Stimulated activated CD8-positive, alpha-beta memory T cell treated with anti-CD3 and anti-CD28 coated beads, Interleukin-4, amount 100 ng/mL, for 4 hours (primary cell): Measurements from ENCODE around the gene MYL11.

Experiments
- DNase-seq, 2 donors: peaks; one replicate each; pipeline ENCODE4 v3.0.0-alpha.2; 2020; ENCODE audit warnings: low read depth in 2 of 2, low spot score in 1 of 2

Gene MYL11

GRCh38 chr16:30370456-30371247 lies 4.0 kb upstream of the MYL11 start, which contains the start of gene TBC1D10B:
Gene TBC1D10B, minus strand, starts transcription at chr16:30370494. Its CDS starts 311 bp downstream, at chr16:30370183.
- peak; percentile 97 to 98 for DNase-seq

- no peak for DNase-seq
Observed at GRCh38 chr16:30371248-30371816, 3.3 kb upstream of the MYL11 start.

GRCh38 chr16:30372038-30372712 lies 2.4 kb upstream of the MYL11 start:
- no peak for DNase-seq

GRCh38 chr16:30372725-30373124 lies 1.9 kb upstream of the MYL11 start:
- DNase-seq, result no peak

- no peak for DNase-seq
Observed at GRCh38 chr16:30375864-30376263, 1.3 kb downstream of the MYL11 start.

- DNase-seq, result no peak
Observed at GRCh38 chr16:30376461-30376902, 1.9 kb downstream of the MYL11 start.

- no peak for DNase-seq
Observed at GRCh38 chr16:30377050-30377811, 2.6 kb downstream of the MYL11 start.

GRCh38 chr16:30377812-30378235 lies 3.2 kb downstream of the MYL11 start:
- DNase-seq, result peak; percentile 72 to 80

- DNase-seq, result peak; percentile 98 to 99
Observed at GRCh38 chr16:30378236-30379157, 3.9 kb downstream of the MYL11 start.

GRCh38 chr16:30379158-30379783 lies 4.7 kb downstream of the MYL11 start:
- DNase-seq, result no peak

- no peak for DNase-seq
Observed at GRCh38 chr16:30380072-30380802, 5.6 kb downstream of the MYL11 start.

- no peak for DNase-seq
Observed at GRCh38 chr16:30380803-30381208, 6.2 kb downstream of the MYL11 start.

GRCh38 chr16:30381291-30382041 lies 6.9 kb downstream of the MYL11 start:
- no peak for DNase-seq

GRCh38 chr16:30382111-30382881 lies 7.7 kb downstream of the MYL11 start, which contains the start of gene SEPTIN1:
Gene SEPTIN1, minus strand, starts transcription at chr16:30382561. Its CDS starts 19 bp downstream, at chr16:30382542.
- DNase-seq, result peak in 1 of 2 donors; percentile 58

- no peak for DNase-seq
Observed at GRCh38 chr16:30383521-30383920, 8.9 kb downstream of the MYL11 start.

GRCh38 chr16:30394592-30395154 lies 20.1 kb downstream of the MYL11 start:
- no peak for DNase-seq
